Hepatic stellate cell (primary cell): ENCODE results near the gene CCDC144A.
A peak's percentile ranks its signal among the peaks of the same experiment; 100 is the strongest.
"Not testable (repeated sequence)": the region's sequence is repeated elsewhere in the genome, so short reads cannot be mapped to it uniquely, and the experiment has no call there.

Experiments
- DNase-seq: peaks from one replicate; pipeline ENCODE4 v3.0.0; 2011; ENCODE audit warnings: low spot score

The CCDC144A gene, protein sequence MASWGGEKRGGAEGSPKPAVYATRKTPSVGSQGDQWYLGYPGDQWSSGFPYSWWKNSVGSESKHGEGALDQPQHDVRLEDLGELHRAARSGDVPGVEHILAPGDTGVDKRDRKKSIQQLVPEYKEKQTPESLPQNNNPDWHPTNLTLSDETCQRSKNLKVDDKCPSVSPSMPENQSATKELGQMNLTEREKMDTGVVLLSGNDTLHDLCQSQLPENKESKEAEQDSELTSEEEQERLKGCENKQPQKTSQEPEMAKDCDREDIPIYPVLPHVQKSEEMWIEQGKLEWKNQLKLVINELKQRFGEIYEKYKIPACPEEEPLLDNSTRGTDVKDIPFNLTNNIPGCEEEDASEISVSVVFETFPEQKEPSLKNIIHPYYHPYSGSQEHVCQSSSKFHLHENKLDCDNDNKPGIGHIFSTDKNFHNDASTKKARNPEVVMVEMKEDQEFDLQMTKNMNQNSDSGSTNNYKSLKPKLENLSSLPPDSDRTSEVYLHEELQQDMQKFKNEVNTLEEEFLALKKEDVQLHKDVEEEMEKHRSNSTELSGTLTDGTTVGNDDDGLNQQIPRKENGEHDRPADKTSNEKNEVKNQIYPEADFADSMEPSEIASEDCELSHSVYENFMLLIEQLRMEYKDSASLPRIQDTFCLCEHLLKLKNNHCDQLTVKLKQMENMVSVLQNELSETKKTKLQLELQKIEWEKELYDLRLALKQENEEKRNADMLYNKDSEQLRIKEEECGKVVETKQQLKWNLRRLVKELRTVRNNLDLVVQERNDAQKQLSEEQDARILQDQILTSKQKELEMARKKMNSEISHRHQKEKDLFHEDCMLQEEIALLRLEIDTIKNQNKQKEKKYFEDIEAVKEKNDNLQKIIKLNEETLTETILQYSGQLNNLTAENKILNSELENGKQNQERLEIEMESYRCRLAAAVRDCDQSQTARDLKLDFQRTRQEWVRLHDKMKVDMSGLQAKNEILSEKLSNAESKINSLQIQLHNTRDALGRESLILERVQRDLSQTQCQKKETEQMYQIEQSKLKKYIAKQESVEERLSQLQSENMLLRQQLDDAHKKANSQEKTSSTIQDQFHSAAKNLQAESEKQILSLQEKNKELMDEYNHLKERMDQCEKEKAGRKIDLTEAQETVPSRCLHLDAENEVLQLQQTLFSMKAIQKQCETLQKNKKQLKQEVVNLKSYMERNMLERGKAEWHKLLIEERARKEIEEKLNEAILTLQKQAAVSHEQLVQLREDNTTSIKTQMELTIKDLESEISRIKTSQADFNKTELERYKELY (N-terminal part only)

DNA sequence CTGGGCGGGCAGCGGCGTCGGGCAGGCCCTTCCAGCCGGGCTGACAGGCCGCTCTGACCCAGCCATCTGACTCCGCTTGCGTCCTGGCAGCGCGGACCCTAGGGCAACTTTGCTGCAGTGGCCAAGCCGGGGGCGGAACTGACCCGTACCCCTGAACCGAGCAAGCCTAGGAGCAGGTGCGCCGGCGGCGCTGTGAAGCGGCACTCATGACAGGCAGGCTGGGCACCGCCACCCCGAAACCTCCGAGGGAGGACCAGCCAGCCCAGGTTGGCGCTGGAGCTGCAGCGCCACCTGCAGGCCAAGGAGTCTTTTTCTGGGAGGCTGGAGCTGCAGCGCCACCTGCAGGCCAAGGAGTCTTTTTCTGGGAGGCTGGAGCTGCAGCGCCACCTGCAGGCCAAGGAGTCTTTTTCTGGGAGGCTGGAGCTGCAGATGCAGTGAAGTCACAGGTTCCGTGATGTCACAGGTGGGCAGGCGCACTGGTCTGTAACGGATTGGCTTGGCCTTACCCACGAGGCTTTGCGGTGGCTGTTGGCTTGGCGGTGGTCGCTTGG, at the start of gene CCDC144A:
CCDC144A (plus strand) TSS at position 511 of the 551 bp plus-strand sequence. CDS start 160 bp downstream, outside the sequence.
- DNase-seq: not testable (repeated sequence)

DNA sequence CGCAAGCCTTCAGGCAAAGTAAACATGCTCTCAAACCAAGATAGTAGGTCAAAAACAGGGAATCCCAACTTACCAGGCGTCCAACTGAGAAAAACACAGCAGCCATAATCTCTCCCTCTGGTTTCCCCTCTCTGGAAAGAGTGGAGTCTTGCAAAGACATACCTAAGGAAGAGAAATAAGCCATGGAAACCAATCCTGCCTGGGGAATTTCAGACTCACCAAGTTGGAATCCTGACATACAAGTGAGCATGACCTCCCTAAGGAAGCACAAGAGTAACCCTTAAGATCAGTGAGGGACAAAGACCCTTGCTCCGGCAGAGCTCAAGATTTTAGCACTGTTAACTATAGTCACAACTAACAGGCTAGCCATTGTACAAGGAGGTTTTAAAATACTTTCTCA, 40.5 kb upstream of the CCDC144A start:
- no peak for DNase-seq

DNA sequence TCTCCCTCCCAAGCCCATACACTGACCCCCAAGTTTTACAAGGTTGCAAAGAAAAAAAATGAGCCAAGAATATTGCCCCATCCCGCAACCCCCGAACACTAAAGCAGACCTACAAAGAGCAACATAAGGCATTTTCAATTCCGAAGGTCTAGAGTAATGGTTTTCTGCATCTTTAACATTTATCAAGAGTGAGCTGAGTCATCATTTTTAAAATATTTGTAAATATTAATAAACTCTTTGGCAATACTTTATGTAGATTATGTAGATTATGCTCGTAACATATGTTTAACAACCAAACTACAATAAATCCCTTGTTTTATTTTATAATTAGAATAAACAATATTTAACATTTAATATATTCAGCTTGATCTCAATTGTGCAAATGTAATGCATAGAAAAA, 37.8 kb upstream of the CCDC144A start:
- DNase-seq: no peak

DNA sequence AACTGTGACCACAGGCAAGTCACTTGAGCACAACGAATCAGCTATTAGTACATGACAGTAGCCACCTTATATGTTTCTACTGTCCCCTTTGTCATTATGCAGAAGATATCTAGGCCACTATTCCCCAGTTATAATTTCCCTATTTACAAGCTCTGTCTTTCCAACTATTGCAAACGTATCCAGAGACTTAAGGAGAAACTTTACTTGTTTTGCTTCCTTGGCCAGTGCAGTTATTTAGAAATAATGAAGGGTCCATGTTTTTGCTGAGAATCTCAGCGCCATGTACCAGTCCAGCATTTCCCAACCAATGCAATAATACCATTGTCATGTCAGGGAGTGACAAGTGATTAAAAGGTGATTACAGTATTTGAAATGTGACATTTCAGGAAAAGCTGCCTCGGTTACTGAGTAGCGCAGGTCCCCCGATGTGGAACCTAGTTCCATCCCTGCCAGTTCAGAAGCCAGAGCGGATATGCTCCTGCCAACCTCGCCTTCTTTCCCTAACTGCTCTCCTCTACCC, 37.1 kb upstream of the CCDC144A start:
- no peak for DNase-seq

DNA sequence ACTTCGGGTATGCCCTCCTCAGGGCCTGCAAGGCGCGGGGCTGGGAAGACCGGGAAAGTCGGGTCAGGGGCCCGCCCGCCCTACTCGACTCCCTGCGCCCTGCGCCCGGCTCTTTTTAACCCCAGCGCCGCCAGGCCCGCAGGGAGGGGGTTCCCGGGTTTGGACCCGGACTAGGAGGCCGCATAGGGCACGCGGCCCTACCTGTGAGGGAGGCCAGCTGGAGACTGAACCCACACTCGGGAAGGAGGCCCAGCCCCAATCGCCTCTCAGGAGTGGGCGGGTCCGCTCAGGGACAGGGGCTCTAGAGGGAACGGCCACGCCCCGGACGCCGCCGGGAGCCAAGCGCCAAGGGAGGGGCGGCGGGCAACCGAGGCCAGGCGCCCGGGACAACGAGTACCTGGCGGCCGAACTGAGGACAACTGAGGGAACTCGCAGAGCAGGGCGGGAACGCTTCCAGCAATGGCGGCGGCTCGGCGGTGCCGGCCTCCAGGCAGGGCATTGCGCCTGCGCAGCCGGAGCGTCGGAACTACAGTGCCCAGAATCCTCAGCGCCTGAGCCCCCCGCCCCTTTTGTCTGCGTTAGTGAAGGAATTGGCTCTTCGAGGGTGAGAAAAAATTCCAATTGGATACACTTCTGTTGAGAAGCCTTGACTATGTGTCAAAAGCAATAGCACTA, 36.5 kb upstream of the CCDC144A start, which contains the start of gene ZNF624:
ZNF624 (minus strand) TSS at position 484 of the 675 bp plus-strand sequence.
- peak; percentile 90 for DNase-seq

DNA sequence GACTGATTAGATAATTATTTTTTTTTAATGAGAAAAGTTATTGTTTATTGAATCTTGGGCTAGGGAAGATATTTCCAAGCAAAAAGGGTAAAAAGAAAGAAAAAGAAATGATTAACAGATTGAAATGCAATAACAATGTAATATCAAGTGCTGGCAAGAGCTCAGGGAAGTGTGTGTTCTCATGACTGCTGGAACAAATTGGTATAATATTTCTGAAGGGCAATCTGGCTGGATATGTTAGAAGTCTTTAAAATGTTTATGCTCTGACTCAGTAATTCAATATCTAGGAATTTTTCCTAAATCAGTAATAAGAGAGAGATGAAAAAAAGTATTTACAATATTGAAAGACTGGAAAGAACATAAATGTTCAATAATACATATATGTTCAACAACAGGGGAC, 28.8 kb upstream of the CCDC144A start:
- no peak for DNase-seq

DNA sequence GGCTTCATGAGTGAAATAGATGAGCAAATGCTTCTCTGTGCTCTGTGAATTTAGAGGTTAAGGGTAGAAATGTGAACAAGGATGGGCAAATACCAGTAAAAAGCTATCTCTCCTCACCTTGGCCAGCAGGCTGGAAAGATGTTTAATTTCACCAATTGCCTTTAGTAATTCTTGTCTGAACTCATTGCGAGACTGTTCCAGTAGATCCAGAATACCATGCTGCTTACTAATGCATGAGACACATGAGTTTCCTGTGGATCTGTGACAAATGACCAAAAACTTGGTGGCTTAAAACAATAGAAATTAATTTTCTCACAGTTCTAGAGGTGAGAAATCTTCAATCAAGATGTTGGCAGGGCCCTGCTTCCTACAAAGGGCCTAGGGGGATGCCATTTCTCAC, 27.1 kb upstream of the CCDC144A start:
- DNase-seq: no peak

DNA sequence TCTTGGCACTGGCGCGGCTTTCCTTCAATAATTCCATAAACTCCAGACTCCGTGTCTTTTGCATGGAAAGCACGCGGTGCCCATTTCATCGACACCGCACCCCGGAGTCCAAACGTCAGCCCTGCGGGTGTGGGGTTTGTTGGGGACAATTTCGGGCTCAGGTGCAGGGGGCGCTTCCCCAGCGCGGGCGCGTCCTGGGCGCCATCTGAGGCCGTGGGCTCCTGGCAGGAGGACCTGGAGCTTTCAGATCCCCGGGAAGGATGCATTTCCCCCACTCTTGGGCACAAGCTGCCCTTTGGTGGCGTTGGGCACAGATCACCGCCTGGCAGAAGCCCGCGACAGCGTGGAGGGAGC, 23.5 kb upstream of the CCDC144A start:
- DNase-seq: not testable (repeated sequence)

DNA sequence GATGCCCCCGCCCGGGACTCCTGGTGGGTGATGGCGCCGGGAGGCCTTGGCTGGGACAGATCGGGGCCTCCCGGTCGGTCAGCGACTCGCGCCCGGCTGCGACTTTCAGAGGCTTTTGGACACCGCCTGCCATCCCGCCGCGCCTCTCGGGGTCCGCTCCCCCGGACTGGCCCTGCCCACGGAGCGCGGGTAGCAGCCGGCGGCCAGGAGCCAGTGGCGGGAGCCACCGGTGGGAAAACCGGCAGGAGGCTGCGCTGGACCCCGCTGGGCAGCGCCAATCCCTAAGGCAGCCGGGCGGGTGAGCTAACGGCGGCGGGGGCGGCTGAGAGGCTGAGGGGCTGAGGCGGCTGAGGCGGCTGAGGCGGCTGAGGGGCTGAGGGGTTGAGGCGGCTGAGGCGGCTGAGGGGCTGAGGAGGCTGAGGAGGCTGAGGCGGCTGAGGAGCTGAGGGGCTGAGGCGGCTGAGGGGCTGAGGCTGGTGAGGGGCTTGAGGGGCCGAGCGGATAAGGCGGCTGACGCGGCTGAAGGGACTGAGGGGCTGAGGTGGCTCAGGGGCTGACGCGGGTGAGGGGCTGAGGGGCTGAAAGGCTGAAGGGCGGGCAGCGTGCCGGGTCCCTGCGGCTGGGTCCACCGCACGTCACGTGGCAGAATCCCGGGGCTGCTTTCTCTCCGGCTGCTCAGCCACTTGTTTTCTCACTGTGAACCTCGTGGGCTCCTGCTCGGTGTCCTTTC, 23.0 kb upstream of the CCDC144A start:
- DNase-seq: not testable (repeated sequence)

DNA sequence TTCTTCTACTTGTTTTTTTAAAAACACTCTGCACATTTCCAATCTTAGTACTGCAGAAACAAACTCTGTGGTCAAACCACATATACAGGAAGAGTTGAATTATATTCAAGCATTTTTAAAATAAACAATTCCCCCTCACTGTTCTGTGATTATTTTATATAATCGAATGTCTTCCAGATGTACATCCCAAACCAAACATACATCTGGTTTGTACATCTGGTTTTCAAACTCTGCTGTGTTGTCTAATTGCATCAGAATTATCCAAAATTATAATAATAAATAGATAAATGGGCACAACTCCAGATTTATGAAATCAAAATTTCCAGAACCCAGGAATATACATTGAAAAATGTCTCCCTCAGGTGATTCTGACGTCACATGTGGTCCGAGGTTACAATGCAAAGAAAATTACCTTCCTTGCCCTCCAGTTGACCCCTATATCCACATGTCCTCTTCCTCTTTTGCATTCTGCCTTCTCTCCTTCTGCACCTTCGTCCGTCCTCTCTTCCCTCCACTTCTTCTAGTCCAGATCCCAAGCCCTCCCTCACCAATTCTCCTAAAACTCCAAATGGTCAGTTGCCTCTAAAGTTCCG, 13.3 kb upstream of the CCDC144A start:
- no peak for DNase-seq

DNA sequence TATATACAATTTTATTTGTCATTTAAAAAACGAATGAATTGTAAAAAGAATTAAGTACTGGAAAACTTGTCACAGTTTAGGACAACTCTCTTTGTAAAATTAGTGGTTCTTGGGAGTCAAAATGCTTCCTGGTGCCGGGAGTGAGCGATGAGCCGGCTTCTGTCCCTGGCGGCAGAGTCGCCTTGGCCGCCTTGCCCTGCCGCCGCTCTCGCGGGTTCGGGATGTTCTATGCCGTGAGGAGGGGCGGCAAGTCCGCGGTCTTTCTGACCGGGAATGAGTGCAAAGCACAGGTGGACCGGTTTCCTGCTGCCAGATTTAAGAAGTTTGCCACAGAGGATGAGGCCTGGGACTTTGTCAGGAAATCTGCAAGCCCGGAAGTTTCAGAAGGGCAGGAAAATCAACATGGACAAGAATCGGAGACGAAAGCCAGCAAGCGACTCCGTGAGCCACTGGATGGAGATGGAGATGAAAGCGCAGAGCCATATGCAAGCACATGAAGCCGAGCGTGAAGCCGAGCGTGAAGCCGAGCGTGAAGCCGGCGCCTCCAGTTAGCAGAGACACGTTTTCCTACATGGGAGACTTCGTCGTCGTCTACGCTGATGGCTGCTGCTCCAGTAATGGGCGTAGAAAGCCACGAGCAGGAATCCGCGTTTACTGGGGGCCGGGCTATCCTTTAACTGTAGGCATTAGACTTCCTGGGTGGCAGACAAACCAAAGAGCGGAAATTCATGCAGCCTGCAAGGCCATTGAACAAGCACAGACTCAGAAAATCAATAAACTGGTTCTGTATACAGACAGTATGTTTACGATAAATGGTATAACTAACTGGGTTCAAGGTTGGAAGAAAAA, 6.5 kb upstream of the CCDC144A start:
- DNase-seq: not testable (repeated sequence)

DNA sequence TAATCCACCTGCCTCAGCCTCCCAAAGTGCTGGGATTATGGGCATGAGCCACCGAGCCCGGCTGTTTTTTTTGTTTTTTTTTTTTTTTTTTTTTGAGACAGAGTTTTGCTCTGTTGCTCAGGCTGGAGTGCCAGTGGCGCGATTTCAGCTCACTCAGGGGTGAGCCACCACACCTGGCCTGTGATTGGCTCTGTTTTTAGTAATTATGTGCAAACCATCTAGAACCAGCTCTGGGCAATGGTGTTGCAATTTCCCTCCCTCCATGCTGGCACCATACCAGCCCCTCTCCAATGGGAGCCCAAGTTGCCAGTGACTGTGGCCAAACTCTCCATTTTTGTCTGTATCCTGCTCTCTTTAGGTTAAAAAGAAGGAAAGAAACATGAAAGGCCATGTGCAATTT, 4.0 kb upstream of the CCDC144A start:
- not testable (repeated sequence) for DNase-seq

DNA sequence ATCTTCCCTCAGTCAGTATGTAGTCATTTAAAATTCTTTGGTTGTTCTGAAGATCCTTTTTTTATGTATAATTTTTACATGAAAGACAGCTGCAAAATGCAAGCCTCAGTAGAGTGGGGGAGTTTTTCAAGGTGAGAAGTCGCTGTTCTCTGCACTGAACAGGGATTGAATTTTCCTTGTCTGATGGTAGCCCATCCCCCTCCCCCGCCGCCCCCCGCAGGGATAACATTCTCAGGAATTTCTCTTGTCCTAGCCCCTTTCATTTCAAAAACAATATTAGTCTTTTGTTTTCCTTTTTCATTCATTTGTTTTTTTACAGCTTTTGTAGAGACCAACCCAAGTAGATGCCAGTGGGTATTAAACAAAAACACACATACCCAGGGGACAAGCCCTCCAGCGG, 2.9 kb upstream of the CCDC144A start:
- DNase-seq: not testable (repeated sequence)

DNA sequence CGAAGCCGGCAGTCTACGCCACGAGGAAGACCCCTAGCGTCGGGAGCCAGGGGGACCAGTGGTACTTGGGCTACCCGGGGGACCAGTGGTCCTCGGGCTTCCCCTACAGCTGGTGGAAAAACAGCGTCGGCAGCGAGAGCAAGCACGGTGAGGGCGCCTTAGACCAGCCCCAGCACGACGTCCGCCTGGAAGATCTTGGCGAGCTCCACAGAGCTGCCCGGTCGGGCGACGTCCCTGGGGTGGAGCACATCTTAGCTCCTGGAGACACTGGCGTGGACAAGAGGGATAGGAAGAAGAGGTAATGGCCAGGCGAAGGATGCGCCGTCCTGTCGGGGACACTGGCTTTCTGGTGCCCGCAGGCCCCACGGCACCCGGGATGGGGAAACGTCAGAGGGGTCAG, 406 bp downstream of the CCDC144A start:
- DNase-seq: not testable (repeated sequence)

DNA sequence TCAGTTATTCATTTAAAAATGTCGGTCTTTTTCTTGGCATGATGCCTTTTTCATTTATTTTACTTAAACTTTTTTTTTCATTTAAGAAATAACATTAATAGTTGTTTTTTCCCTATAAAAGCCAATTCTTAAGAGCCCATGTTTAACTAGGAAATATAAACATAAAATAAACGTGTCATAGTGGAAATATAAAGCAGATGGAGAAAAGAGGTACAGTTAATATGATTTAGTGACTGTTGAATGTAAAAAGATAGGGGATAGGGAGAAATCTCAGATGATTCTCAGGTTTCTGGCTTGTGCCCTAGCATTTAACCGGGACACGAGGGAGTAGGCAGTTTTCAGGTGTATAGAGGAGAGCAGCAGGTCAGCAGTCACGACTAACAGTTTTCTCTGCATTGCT, 7.6 kb downstream of the CCDC144A start:
- DNase-seq: not testable (repeated sequence)

DNA sequence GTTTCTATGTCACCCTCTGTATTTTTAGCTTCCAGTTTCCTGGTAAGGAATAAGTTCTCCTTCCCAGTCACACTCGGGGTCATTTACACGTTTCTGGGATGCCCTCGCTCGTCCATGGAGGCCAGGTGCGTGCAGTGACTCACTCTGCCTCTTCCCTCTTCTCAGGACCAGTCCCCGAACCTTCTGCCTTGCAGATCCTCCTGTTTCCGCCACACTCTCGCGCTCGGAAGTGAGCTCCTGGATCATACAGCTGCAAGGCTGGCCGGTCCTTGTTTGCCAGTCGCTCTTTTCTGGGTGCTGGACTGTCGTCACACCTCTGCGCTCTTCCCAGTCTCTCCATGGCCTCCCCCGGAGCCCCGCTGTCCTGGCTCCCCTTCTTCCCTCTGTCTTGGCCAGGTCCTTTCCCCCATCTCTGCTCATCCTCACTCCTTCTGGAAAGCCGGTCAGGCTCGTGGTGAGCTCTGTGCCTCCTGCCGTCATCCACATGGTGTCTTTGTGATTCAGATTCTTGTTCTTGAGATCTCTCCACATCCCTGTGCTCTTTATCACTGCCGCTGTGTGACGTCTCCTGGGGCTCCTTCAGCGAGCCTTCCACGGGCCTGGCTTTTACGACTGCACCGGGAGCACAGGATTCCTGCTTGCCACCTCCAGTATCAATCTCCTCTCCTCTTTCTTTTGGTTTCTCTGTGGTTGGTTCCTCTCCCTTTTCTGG, 55.6 kb downstream of the CCDC144A start:
- not testable (repeated sequence) for DNase-seq

DNA sequence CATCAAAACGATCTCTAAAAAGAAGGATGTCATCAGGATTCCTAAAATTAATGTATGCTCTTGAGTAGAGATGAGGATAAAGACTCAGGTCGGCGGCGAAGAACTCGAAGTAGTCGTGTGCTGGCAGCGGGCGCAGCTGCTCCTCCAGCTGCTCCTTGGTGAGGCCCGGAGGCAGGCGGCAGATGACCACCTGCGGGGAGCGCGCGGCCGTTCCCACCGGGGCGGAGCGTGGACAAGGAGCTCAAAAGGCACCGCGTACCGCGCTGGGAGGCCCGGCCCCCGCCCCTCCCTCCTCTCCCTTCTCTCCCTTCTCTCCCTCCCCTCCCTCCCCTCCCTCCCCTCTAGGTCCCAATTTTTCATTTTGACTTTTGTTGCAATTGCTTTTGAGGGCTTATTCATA, 56.5 kb downstream of the CCDC144A start:
- not testable (repeated sequence) for DNase-seq

DNA sequence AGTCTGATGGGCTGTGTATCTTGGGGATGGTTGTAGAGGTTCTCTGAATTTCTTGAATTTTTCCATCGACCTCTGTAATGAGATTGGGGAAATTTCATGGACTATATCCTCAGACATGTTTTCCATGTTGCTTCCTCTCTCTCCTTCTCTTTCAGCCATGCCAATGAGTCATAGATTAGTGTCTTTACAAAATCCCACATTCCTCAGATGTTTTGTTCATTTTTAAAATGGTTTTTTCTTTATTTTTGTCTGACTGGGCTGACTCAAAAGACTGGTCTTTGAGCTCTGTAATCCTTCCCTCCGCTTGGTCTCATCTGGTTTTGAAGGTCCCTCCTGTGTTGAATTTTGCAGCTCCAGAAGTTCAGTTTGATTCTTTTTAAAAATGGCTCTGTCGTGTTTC, 60.5 kb downstream of the CCDC144A start:
- DNase-seq: not testable (repeated sequence)
